A673 (cell line): ENCODE measurements around the gene EIF2A. TPM values are rescaled to one million over a fixed set of nuclear protein-coding genes. Genes with fewer than 3 reads are reported as not detected.
"Not testable (repeated sequence)": the region's sequence is repeated elsewhere in the genome, so short reads cannot be mapped to it uniquely, and the experiment has no call there.

Experiments
- BruUV-seq: library from RNA; stranded (reverse); fragments of 400-500 nt; replicated peaks from 2 replicates; lab custom pipeline; 2021; lab: Mats Ljungman, UMichigan
- CTCF ChIA-PET: fragments of 300-600 bp; sonication (Branson Sonifier 250); formaldehyde crosslinking; loops from one replicate; lab custom pipeline; 2022; ENCODE audit warnings: antibody characterized with exemption; lab: Charles Lee
- POLR2A ChIA-PET: fragments of 300-600 bp; sonication (Branson Sonifier 250); formaldehyde crosslinking; loops from one replicate; lab custom pipeline; 2022; ENCODE audit warnings: antibody characterized with exemption; ENCODE audit not compliant: low non-redundant PET; lab: Charles Lee
- DNase-seq: peaks from one replicate; pipeline ENCODE4 v3.0.0-alpha.2; 2015; ENCODE audit warnings: low spot score
- H3K27ac ChIP-seq: fragments of 200-600 bp; sonication (generic); 2 replicates; pipeline ENCODE4 v1.5.1; 2016; ENCODE audit warnings: mixed run types, low read depth, mild to moderate bottlenecking, mixed read lengths, antibody characterized with exemption, low read length; ENCODE audit not compliant: poor library complexity, severe bottlenecking
- H3K27me3 ChIP-seq: fragments of 200-600 bp; sonication (generic); replicated peaks from 2 replicates; pipeline ENCODE4 v1.6.1; 2017; ENCODE audit warnings: mixed run types, low read depth, mild to moderate bottlenecking, mixed read lengths, antibody characterized with exemption, low read length; ENCODE audit not compliant: insufficient read depth, poor library complexity
- H3K36me3 ChIP-seq: fragments of 200-600 bp; sonication (generic); 2 replicates; pipeline ENCODE4 v1.6.1; 2016; ENCODE audit warnings: mixed run types, mild to moderate bottlenecking, mixed read lengths, antibody characterized with exemption, low read length; ENCODE audit not compliant: insufficient read depth, poor library complexity, severe bottlenecking
- H3K4me1 ChIP-seq: fragments of 200-600 bp; sonication (generic); 2 replicates; pipeline ENCODE4 v1.6.1; 2017; ENCODE audit warnings: mixed run types, mild to moderate bottlenecking, mixed read lengths, antibody characterized with exemption, low read length; ENCODE audit not compliant: insufficient read depth, poor library complexity, severe bottlenecking
- H3K4me3 ChIP-seq: fragments of 200-600 bp; sonication (generic); 2 replicates; pipeline ENCODE4 v1.5.1; 2016; ENCODE audit warnings: low read depth, mixed run types, mild to moderate bottlenecking, mixed read lengths, low read length; ENCODE audit not compliant: poor library complexity, severe bottlenecking
- H3K9me3 ChIP-seq: fragments of 200-600 bp; sonication (generic); 2 replicates; pipeline ENCODE4 v1.6.1; 2016; ENCODE audit warnings: mixed run types, low read depth, mild to moderate bottlenecking, mixed read lengths, antibody characterized with exemption, low read length; ENCODE audit not compliant: poor library complexity, severe bottlenecking
- EZH2 ChIP-seq: fragments of 200-600 bp; sonication (generic); IDR thresholded peaks from 2 replicates; pipeline ENCODE4 v1.6.1; 2017; ENCODE audit warnings: borderline replicate concordance, low read depth, mild to moderate bottlenecking, mixed read lengths, antibody characterized with exemption, low read length; ENCODE audit not compliant: poor library complexity, severe bottlenecking
- intact Hi-C: fragments of 100-400 bp; cut with micrococcal nuclease; formaldehyde crosslinking; loops from one replicate; pipeline ENCODE4 v1.10.0; 2022; ENCODE audit not compliant: unreplicated experiment
- total RNA-seq: library from RNA; stranded (reverse); gene quantifications from 2 replicates; pipeline ENCODE4 v1.2.3, GENCODE V29; 2021
- TF ChIP-seq, protein P1 (sequence below): fragments of 300-800, 200-600 bp; sonication (generic); conservative IDR thresholded peaks from 2 replicates; pipeline ENCODE4 v1.5.1; 2017; ENCODE audit warnings: low read depth, mild to moderate bottlenecking, antibody characterized with exemption, low read length, moderate library complexity, mixed read lengths

The EIF2A gene
- total RNA-seq, 1 experiment from 2014 or later, result 113 TPM

- no peaks in the 10 kb centered on the region for H3K4me1 ChIP-seq
- ChIA-PET CTCF (no interaction called here), POLR2A (no interaction called here)
- intact Hi-C loops, result loop anchor here (10.0 kb wide), 1 partner anchor 271 kb away; no protein-coding TSS in a partner anchor
- H3K36me3 ChIP-seq, result no peaks in the 10 kb centered on the region
- BruUV-seq, result no TSS peak
- DNase-seq, result no peak
- H3K9me3 ChIP-seq, result no peaks in the 10 kb centered on the region
- H3K4me3 ChIP-seq, result no peak overlapping the region
- no peaks in the 10 kb centered on the region for H3K27me3 ChIP-seq
- no peak overlapping the region for H3K27ac ChIP-seq
- TF ChIP-seq, protein P1, sequence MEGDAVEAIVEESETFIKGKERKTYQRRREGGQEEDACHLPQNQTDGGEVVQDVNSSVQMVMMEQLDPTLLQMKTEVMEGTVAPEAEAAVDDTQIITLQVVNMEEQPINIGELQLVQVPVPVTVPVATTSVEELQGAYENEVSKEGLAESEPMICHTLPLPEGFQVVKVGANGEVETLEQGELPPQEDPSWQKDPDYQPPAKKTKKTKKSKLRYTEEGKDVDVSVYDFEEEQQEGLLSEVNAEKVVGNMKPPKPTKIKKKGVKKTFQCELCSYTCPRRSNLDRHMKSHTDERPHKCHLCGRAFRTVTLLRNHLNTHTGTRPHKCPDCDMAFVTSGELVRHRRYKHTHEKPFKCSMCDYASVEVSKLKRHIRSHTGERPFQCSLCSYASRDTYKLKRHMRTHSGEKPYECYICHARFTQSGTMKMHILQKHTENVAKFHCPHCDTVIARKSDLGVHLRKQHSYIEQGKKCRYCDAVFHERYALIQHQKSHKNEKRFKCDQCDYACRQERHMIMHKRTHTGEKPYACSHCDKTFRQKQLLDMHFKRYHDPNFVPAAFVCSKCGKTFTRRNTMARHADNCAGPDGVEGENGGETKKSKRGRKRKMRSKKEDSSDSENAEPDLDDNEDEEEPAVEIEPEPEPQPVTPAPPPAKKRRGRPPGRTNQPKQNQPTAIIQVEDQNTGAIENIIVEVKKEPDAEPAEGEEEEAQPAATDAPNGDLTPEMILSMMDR, result no peak
- TF ChIP-seq EZH2, result no peak
Observed at GRCh38 chr3:150594150-150594549, 47.6 kb downstream of the EIF2A start.

- no peaks in the 10 kb centered on the region for H3K4me1 ChIP-seq
- no peak overlapping the region for H3K27ac ChIP-seq
- no TSS peak for BruUV-seq
- H3K27me3 ChIP-seq, result no peaks in the 10 kb centered on the region
- intact Hi-C loops, result loop anchor here (10.0 kb wide), 1 partner anchor 267 kb away; no protein-coding TSS in a partner anchor
- H3K36me3 ChIP-seq, result no peaks in the 10 kb centered on the region
- no peak for DNase-seq
- ChIA-PET CTCF (no interaction called here), POLR2A (no interaction called here)
- no peak for TF ChIP-seq EZH2
- TF ChIP-seq, protein P1, result no peak
- no peaks in the 10 kb centered on the region for H3K9me3 ChIP-seq
- H3K4me3 ChIP-seq, result no peak overlapping the region
Observed at GRCh38 chr3:150597646-150598045, 51.1 kb downstream of the EIF2A start.

DNA sequence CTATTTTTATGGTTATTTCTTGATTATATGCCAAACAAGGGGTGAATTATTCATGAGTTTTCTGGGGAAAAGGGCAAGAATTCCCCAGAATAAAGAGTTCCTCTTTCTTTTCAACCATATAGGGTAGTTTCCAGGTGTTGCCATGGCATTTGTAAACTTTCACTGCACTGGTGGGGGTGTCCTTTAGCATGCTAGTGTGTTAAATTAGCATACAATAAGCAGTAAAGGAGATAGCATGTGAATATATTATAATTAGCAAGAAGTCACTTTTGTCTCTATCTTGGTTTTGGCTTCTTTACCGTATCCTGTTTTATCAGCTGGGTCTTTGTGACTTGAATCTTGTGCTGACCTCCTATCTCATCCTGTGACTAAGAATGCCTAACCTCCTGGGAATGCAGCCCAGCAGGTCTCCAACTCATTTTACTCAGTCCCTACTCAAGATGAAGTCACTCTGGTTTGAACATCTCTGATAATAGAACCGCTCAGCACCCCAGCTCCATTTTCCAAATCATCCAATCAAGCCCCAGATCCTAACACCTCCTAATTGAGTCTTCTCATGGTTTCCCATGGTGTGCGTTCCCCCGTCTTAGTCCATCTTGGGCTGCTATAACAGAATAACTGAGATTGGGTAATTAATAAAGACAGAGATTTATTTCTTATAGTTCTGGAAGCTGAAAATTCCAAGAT, 53.2 kb downstream of the EIF2A start:
- H3K9me3 ChIP-seq, result no peaks in the 10 kb centered on the region
- H3K27me3 ChIP-seq, result no peaks in the 10 kb centered on the region
- H3K4me3 ChIP-seq, result no peak overlapping the region
- H3K4me1 ChIP-seq, result no peaks in the 10 kb centered on the region
- CTCF ChIA-PET, result interaction anchor here (0.6 kb wide), 1 partner anchor 36 kb away, joined by 3 read pairs; no protein-coding TSS in a partner anchor
- DNase-seq, result peak; percentile 59
- POLR2A ChIA-PET, result no interaction called here
- peak overlapping the region; percentile 15 for H3K27ac ChIP-seq
- BruUV-seq, result no TSS peak
- H3K36me3 ChIP-seq, result no peaks in the 10 kb centered on the region
- TF ChIP-seq, protein P1, result no peak
- no peak for TF ChIP-seq EZH2
- intact Hi-C loops, result loop anchor here (5.0 to 10.0 kb wide), 2 partner anchors 103 to 265 kb away; partner anchors contain the start of gene ERICH6

DNA sequence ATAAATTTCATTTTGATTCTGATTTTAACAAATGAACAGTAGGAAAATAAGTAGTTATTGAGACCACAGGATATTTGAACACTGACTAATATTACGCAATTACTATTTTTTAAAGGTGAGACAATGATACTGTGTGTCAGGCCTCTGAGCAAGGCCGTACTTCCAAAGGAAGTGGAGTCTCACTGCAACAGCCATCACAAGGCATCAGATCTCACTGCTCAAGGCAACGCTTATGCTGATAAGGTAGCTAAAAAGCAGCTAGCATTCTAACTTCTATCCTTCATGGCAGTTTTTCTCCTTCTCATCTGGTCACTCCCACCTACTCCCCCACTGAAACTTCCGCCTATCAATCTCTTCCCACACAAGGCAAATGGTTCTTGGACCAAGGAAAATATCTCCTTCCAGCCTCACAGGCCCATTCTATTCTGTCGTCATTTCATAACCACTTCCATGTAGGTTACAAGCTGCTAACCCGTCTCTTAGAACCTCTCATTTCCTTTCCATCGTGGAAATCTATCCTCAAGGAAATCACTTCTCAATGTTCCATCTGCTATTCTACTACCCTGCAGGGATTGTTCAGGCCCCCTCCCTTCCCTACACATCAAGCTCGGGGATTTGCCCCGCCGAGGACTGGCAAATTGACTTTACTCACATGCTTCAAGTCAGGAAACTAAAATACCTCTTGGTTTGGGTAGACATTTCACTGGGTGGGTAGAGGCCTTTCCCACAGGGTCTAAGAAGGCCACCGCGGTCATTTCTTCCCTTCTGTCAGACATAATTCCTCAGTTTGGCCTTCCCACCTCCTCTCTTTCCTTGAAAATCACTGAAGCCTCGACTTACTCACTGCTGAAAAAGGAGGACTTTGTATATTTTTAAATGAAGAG, 54.3 kb downstream of the EIF2A start:
- BruUV-seq, result TSS peak; percentile 24

More for the DNA sequence above, 54.3 kb downstream of the EIF2A start:
- H3K27ac ChIP-seq, CTCF ChIA-PET, DNase-seq, H3K4me3 ChIP-seq, H3K36me3 ChIP-seq, H3K27me3 ChIP-seq, POLR2A ChIA-PET, H3K9me3 ChIP-seq: not testable (repeated sequence)
- intact Hi-C loops, result loop anchor here (5.0 kb wide), 1 partner anchor 101 kb away; the partner anchor contains the start of gene ERICH6
- peaks cover 11% of the 10 kb centered on the region for H3K4me1 ChIP-seq
